ENCODE measurements around the gene VPS13C.

VPS13C gene

DNA sequence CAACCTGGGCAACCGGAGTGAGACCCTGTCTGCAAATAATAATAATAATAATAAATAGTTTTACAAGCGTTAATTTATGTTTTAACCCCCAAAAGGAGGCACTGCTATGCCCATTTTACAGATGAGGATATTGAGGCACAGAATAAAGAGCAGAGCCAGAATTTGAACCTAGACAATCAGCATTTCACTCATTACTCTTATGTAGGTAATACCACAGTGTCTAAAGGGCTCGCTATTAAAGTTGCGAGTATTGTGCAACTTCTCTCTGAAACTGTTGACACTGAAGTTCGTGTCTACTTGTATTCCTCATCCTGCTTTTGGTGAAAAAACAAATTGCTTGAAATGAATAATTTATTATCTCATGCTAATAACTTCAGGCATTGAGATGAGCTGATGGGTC, 9.3 kb upstream of the VPS13C start:
- H3K27me3 ChIP-seq (ENCODE audit: control insufficient read depth, insufficient read depth, low read length), result peaks cover 56% of the 10 kb centered on the region

DNA sequence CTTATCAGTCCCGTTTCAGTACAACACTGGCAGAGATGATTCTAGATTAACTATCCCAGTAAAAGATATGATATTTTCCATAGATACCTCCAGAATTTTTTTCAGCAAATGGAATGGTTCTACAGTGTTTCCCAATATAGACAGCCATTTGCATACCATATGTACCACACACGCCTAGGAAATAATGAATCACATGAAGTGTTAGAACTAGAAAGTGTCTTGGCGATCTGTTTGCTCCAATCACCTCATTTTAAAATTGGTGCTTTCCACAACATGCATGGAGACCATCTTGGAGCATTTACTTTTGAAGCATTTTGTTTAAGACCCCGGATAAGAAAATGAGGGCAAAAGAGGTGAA, 8.5 kb upstream of the VPS13C start:
- Histone ChIP-seq H3K4me3 (ENCODE audit: low read depth, low read length) (peak overlapping the region; percentile 56), H3K36me3 (ENCODE audit: control insufficient read depth, insufficient read depth, low read length) (no peaks in the 10 kb centered on the region), H3K9me3 (ENCODE audit: control insufficient read depth, insufficient read depth, low read length) (no peaks in the 10 kb centered on the region), H3K9ac (ENCODE audit: low read depth, low read length) (no peak overlapping the region), H3K4me1 (ENCODE audit: control insufficient read depth, insufficient read depth, low read length) (peaks cover 15% of the 10 kb centered on the region; the same call in 1 of the 2 replicates), H3K27ac (ENCODE audit: low read depth, low read length) (no peak overlapping the region), H3K27me3 (ENCODE audit: control insufficient read depth, insufficient read depth, low read length) (peaks cover 61% of the 10 kb centered on the region)

More for the DNA sequence above, 9.3 kb upstream of the VPS13C start:
- H3K27ac ChIP-seq (ENCODE audit: low read depth, low read length), result no peak overlapping the region
- H3K9ac ChIP-seq (ENCODE audit: low read depth, low read length), result no peak overlapping the region
- no peaks in the 10 kb centered on the region for H3K9me3 ChIP-seq (ENCODE audit: control insufficient read depth, insufficient read depth, low read length)
- H3K4me1 ChIP-seq (ENCODE audit: control insufficient read depth, insufficient read depth, low read length), result peaks cover 15% of the 10 kb centered on the region; the same call in 1 of the 2 replicates
- H3K36me3 ChIP-seq (ENCODE audit: control insufficient read depth, insufficient read depth, low read length), result no peaks in the 10 kb centered on the region
- no peak overlapping the region for H3K4me3 ChIP-seq (ENCODE audit: low read depth, low read length)

DNA sequence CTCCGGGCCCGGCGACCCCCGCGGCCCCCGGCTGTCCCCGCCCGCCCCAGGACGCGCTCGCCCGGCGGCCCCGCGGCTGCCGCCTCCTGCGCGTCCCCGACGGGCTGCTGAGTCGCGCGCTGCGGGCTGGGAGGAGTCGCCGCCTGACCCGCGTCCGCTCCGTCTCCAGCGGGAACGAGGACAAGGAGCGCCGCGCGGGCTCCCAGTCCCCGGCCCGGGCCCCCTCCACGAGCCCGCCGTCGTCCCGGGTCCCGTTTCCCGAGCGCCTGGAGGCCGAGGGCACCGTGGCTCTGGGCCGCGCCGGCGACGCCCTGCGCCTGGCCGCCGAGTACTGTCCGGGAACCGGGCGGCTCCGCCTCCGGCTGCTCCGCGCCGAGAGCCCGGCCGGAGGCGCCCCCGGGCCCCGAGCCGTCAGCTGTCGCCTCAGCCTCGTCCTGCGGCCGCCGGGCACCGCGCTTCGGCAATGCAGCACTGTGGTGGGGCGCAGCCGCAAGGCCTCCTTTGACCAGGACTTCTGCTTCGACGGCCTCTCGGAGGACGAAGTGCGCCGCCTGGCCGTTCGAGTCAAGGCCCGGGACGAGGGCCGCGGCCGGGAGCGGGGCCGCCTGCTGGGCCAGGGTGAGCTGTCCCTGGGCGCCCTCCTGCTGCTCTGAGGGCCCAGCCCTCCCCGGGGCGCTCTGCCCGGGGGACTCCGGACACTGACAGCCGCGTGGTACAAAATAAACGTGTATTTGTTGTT, 8.0 kb upstream of the VPS13C start:
- Histone ChIP-seq H3K36me3 (ENCODE audit: control insufficient read depth, insufficient read depth, low read length) (no peaks in the 10 kb centered on the region), H3K27me3 (ENCODE audit: control insufficient read depth, insufficient read depth, low read length) (peaks cover 66% of the 10 kb centered on the region), H3K9ac (ENCODE audit: low read depth, low read length) (no peak overlapping the region), H3K4me3 (ENCODE audit: low read depth, low read length) (peak overlapping the region; percentile 56), H3K9me3 (ENCODE audit: control insufficient read depth, insufficient read depth, low read length) (no peaks in the 10 kb centered on the region), H3K27ac (ENCODE audit: low read depth, low read length) (no peak overlapping the region), H3K4me1 (ENCODE audit: control insufficient read depth, insufficient read depth, low read length) (peaks cover 15% of the 10 kb centered on the region; the same call in 1 of the 2 replicates)

DNA sequence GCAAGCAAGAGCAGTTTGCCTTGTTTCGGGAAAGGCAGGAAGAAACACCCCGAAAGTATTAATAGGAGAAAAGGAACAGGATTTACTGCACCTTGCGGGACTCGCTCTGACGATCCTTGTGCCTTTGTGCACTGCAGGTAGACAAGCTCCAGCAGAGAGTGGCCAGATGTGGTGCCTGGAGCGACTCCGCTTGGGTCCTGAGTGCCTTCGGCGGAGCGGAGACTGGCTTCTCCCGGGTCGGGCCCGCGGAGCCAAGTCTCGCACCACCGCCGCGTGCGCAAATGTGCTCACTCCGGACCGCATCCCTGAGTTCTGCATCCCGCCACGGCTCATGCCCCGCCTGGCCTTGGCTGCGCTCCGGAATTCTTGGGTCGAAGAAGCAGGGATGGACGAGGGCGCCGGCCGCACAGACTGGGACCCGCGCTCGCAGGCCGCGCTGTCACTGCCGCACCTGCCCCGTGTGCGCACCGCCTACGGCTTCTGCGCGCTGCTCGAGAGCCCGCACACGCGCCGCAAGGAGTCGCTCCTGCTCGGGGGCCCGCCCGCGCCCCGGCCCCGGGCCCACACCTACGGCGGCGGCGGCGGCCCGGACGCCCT, 7.3 kb upstream of the VPS13C start:
- peaks cover 15% of the 10 kb centered on the region; the same call in 1 of the 2 replicates for H3K4me1 ChIP-seq (ENCODE audit: control insufficient read depth, insufficient read depth, low read length)
- H3K36me3 ChIP-seq (ENCODE audit: control insufficient read depth, insufficient read depth, low read length), result no peaks in the 10 kb centered on the region
- no peak overlapping the region for H3K9ac ChIP-seq (ENCODE audit: low read depth, low read length)
- H3K4me3 ChIP-seq (ENCODE audit: low read depth, low read length), result peak overlapping the region; percentile 49
- H3K27ac ChIP-seq (ENCODE audit: low read depth, low read length), result no peak overlapping the region
- H3K9me3 ChIP-seq (ENCODE audit: control insufficient read depth, insufficient read depth, low read length), result no peaks in the 10 kb centered on the region
- H3K27me3 ChIP-seq (ENCODE audit: control insufficient read depth, insufficient read depth, low read length), result peaks cover 72% of the 10 kb centered on the region

DNA sequence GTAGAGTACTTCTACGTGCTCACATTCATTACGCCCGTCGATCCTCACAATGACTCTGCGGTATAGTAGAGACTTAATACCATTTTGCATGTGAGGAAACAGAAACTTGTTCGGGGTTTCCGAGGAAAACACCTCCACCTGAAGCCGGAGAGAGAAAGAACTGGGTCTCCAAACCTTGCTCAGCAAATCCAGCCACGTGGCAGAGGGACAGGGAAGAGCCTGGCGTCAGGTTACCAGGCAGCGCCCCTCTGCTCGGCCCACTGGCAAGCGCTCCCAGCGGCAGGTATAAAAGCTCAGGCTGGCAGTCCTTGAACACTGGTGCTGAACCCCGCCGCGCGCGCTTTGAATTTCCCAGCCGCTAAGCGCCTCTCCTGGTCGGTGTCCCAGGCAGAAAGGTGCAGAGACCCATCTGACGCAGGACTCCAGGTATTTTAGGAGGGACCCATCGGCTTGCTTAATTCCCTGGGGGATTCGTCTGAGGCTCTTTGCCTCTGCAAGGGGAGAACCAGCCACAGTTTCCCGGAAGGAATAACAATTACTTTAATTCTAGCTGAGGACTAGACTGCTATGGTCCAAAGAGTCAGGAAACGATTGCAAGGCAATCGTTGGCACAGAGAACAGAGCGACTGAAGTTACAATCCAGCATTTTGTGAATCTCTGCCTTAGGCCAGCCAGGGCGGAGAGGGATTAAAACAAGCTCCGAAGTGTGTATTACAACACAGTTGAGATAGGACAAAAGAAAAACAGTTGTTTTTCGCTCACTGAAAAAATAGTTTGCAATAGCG, 6.6 kb upstream of the VPS13C start, which contains the start of gene C2CD4A:
TSS of gene C2CD4A (plus strand) at position 315 of the 785 bp plus-strand sequence. CDS start 637 bp downstream, outside the sequence.
- peak within 1 kb of the TSS; percentile 49 for H3K4me3 ChIP-seq (ENCODE audit: low read depth, low read length)

DNA sequence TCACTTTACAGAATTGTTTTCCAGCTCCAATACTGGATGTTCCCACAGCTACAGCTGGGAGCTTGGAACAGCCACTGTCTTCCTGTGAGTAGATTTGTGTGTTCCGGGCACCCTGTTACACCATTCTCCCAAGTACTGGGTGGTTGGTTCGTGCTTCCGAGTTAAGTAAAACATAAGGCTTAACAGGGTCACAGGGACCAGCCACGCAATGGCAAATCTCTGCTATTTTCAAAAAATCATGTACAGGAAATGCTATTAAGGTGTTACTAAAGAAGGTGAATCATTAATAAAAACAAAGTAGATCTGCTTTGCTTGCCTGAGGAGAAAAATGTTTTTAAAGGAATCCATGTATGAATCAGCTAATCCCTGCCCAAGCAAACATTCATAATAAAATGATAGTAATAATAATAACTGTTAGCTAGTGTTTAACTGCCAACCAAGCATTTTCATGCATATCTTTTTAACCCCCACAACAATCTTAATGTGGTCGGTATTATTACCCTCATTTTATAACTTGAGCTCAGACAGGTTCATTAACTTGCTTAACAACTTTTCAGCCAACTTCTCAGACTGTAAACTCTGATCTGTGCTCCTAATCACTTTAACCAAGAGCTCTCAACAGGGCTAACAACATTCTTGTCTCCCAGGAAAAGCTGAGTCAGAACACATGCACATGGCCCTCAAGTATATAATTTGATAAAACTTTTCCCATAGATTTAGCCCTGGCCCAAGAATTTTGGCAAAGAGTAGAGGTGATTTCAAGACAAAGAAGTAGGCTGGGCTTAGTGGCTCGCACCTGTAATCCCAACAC, 3.8 kb upstream of the VPS13C start:
- Histone ChIP-seq H3K9me3 (ENCODE audit: control insufficient read depth, insufficient read depth, low read length) (no peaks in the 10 kb centered on the region), H3K9ac (ENCODE audit: low read depth, low read length) (no peak overlapping the region), H3K27me3 (ENCODE audit: control insufficient read depth, insufficient read depth, low read length) (peaks cover 85% of the 10 kb centered on the region), H3K4me1 (ENCODE audit: control insufficient read depth, insufficient read depth, low read length) (peaks cover 23% of the 10 kb centered on the region), H3K36me3 (ENCODE audit: control insufficient read depth, insufficient read depth, low read length) (no peaks in the 10 kb centered on the region), H3K27ac (ENCODE audit: low read depth, low read length) (no peak overlapping the region), H3K4me3 (ENCODE audit: low read depth, low read length) (no peak overlapping the region)

More for the DNA sequence above, 6.6 kb upstream of the VPS13C start, which contains the start of gene C2CD4A:
- Histone ChIP-seq H3K27ac (ENCODE audit: low read depth, low read length) (no peak within 1 kb of the TSS), H3K4me1 (ENCODE audit: control insufficient read depth, insufficient read depth, low read length) (peaks cover 15% of the 10 kb centered on the region; the same call in 1 of the 2 replicates), H3K9me3 (ENCODE audit: control insufficient read depth, insufficient read depth, low read length) (no peaks in the 10 kb centered on the region), H3K27me3 (ENCODE audit: control insufficient read depth, insufficient read depth, low read length) (peaks cover 79% of the 10 kb centered on the region), H3K36me3 (ENCODE audit: control insufficient read depth, insufficient read depth, low read length) (no peaks in the 10 kb centered on the region), H3K9ac (ENCODE audit: low read depth, low read length) (0 out of 2 replicates have a peak within 1 kb of the TSS, but pooled peaks have one; percentile 10)

DNA sequence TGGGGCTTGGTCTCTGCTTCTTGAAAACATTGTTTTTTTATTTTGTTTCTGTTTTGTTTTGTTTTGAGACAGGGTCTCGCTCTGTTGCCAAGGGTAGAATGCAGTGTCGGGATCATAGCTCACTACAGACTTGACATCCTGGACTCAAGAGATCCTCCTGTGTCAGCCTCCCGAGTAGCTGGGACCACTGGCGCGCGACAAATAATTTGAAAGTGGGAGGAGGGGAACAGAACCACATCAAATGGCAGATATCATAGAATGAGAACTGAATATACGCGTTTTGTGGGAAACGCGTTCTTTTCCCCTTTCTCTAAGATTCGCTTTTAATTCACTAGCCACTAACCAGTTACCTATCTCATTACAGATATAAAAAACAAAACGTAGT, 641 bp upstream of the VPS13C start:
- peaks cover 55% of the 10 kb centered on the region for H3K27me3 ChIP-seq (ENCODE audit: control insufficient read depth, insufficient read depth, low read length)
- peak overlapping the region; percentile 39; the same call in 1 of the 2 replicates for H3K9ac ChIP-seq (ENCODE audit: low read depth, low read length)
- peaks cover 8% of the 10 kb centered on the region; the same call in 1 of the 2 replicates for H3K4me1 ChIP-seq (ENCODE audit: control insufficient read depth, insufficient read depth, low read length)
- H3K4me3 ChIP-seq (ENCODE audit: low read depth, low read length), result peak overlapping the region; percentile 85
- H3K27ac ChIP-seq (ENCODE audit: low read depth, low read length), result no peak overlapping the region
- H3K36me3 ChIP-seq (ENCODE audit: control insufficient read depth, insufficient read depth, low read length), result no peaks in the 10 kb centered on the region
- H3K9me3 ChIP-seq (ENCODE audit: control insufficient read depth, insufficient read depth, low read length), result no peaks in the 10 kb centered on the region

DNA sequence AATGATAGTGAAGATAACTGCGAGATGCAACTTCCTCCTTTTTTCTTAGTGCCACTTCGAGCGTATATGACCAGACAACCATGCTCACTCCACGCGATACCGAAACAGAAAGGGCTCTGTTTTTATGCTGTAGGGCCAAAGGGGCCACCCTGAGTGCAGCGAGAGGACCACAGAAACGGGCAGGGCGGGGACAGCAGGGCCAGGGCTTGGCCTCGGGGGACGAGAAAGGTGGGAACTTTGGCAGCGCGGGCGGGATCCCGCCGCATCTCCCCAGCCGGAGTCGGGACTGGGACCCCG, 483 bp downstream of the VPS13C start:
- peaks cover 8% of the 10 kb centered on the region; the same call in 1 of the 2 replicates for H3K4me1 ChIP-seq (ENCODE audit: control insufficient read depth, insufficient read depth, low read length)
- peaks cover 46% of the 10 kb centered on the region for H3K27me3 ChIP-seq (ENCODE audit: control insufficient read depth, insufficient read depth, low read length)
- no peak overlapping the region for H3K27ac ChIP-seq (ENCODE audit: low read depth, low read length)

DNA sequence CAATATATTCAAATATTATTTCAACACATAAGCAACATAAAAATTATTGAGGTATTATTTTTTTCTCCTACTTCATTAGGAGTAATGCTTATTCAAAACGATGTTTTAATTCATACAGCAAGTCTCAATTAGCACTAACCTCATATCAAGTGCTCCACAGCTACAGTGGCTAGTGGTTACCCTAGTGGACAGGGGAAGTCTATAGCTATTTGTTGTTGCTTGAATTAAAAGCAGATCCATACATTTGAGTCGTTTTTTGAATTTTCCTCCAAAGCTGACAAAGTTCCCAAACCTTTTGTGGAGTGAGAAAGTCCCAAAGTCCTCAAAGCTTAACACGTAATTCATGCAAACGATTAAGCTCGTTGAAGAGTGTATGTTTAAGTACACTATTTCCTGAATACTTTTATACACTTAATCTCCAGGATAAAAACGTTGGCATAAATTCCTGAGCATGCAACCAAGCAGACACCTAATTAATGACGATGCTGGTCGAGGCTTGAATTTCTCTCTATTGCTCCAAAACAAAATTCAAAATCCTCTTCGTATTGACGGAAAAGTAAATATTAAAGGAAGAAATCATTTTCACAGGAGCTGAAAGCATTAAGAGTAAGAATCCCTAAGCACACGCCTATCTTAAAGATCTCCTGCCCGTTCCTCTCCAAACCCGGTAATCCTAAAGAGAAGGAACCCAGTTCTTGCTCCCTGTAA, 985 bp downstream of the VPS13C start:
- H3K9ac ChIP-seq (ENCODE audit: low read depth, low read length), result no peak overlapping the region

More for the DNA sequence above, 483 bp downstream of the VPS13C start:
- H3K9me3 ChIP-seq (ENCODE audit: control insufficient read depth, insufficient read depth, low read length), result no peaks in the 10 kb centered on the region
- H3K36me3 ChIP-seq (ENCODE audit: control insufficient read depth, insufficient read depth, low read length), result no peaks in the 10 kb centered on the region
- 0 out of 2 replicates have a peak overlapping the region, but pooled peaks have one; percentile 23 for H3K9ac ChIP-seq (ENCODE audit: low read depth, low read length)
- H3K4me3 ChIP-seq (ENCODE audit: low read depth, low read length), result peak overlapping the region; percentile 85

More for the DNA sequence above, 985 bp downstream of the VPS13C start:
- H3K4me1 ChIP-seq (ENCODE audit: control insufficient read depth, insufficient read depth, low read length), result peaks cover 8% of the 10 kb centered on the region; the same call in 1 of the 2 replicates
- H3K9me3 ChIP-seq (ENCODE audit: control insufficient read depth, insufficient read depth, low read length), result no peaks in the 10 kb centered on the region
- H3K36me3 ChIP-seq (ENCODE audit: control insufficient read depth, insufficient read depth, low read length), result no peaks in the 10 kb centered on the region
- H3K27me3 ChIP-seq (ENCODE audit: control insufficient read depth, insufficient read depth, low read length), result peaks cover 46% of the 10 kb centered on the region
- peak overlapping the region; percentile 85 for H3K4me3 ChIP-seq (ENCODE audit: low read depth, low read length)
- no peak overlapping the region for H3K27ac ChIP-seq (ENCODE audit: low read depth, low read length)

Data from HUES48 (cell line).